ENCODE results near the gene KDM4B. TPM values are rescaled to one million over a fixed set of nuclear protein-coding genes. Genes with fewer than 3 reads are reported as not detected.
"Not testable (repeated sequence)": the region's sequence is repeated elsewhere in the genome, so short reads cannot be mapped to it uniquely, and the experiment has no call there.

Gene KDM4B
- total and polyA plus RNA-seq, 5 donors: 18.8 to 37.5 (median 26.6) TPM

- DNase-seq (no peak), ATAC-seq (no peak)
- intact Hi-C loops (cut with DNase I): no loop called here
- Histone ChIP-seq H3K4me3 (ENCODE audit: low read length) (no peak overlapping the region), H3K4me1 (ENCODE audit: control insufficient read depth, insufficient read depth, low read length) (no peaks in the 10 kb centered on the region), H3K27me3 (ENCODE audit: control insufficient read depth, insufficient read depth) (no peaks in the 10 kb centered on the region), H3K27ac (ENCODE audit: low read length) (no peak overlapping the region), H3K9me3 (ENCODE audit: control insufficient read depth, low read length) (no peaks in the 10 kb centered on the region)
- 48% methylated on average over 19 of the region's 19 CpGs for WGBS
These were observed 219.8 kb downstream of the KDM4B start for GRCh38 chr19:5188548-5189317.

DNA sequence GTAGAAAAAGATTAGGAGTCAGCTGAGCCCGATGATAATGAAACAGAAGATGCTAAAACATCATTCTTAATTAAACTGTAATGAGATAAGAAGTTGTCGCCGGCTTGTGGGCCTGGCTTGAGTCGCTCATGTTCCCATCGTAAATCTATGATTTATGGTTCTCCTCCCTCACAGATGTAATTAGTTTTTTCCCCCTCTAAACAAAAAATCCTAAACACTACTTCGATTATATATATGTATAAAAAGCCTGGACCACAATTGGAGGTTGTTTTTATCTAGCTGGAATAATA, 220.3 kb downstream of the KDM4B start:
- no peak for ATAC-seq
- no peaks in the 10 kb centered on the region for H3K27me3 ChIP-seq (ENCODE audit: control insufficient read depth, insufficient read depth)
- intact Hi-C loops (cut with DNase I): no loop called here

DNA sequence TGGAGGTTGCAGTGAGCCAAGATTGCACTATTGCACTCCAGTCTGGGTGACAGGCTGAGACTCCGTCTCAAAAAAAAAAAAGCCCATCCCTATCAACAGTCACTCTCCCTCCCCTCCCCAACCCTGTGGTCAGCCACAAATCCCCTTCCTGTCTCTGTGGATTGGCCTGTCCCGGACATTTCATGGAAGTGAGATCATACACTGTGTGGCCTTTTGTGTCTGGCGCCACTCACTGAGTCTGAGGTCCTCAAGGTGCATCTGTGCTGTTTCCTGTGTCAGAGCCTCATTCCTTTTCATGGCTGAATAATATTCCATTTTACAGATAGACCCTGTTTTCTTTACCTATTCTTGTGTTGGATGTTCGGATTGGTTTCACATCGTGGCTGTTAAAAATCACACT, 222.2 kb downstream of the KDM4B start:
- Histone ChIP-seq H3K27ac (ENCODE audit: low read length) (no peak overlapping the region), H3K27me3 (ENCODE audit: control insufficient read depth, insufficient read depth) (no peaks in the 10 kb centered on the region), H3K4me1 (ENCODE audit: control insufficient read depth, insufficient read depth, low read length) (no peaks in the 10 kb centered on the region), H3K4me3 (ENCODE audit: low read length) (no peak overlapping the region), H3K9me3 (ENCODE audit: control insufficient read depth, low read length) (no peaks in the 10 kb centered on the region)
- 76% methylated on average over 5 of the region's 5 CpGs for WGBS
- DNase-seq (no peak), ATAC-seq (no peak)
- intact Hi-C loops (cut with DNase I): no loop called here

More for the DNA sequence above, 220.3 kb downstream of the KDM4B start:
- no peak overlapping the region for H3K4me3 ChIP-seq (ENCODE audit: low read length)
- no peaks in the 10 kb centered on the region for H3K9me3 ChIP-seq (ENCODE audit: control insufficient read depth, low read length)
- 32% methylated on average over 6 of the region's 6 CpGs for WGBS
- H3K4me1 ChIP-seq (ENCODE audit: control insufficient read depth, insufficient read depth, low read length): no peaks in the 10 kb centered on the region
- H3K27ac ChIP-seq (ENCODE audit: low read length): no peak overlapping the region
- DNase-seq: no peak

GRCh38 chr19:5192568-5192967, 223.7 kb downstream of the KDM4B start:
- DNase-seq (no peak), ATAC-seq (no peak)
- 87% methylated on average over 5 of the region's 5 CpGs for WGBS
- Histone ChIP-seq H3K4me1 (ENCODE audit: control insufficient read depth, insufficient read depth, low read length) (no peaks in the 10 kb centered on the region), H3K4me3 (ENCODE audit: low read length) (no peak overlapping the region), H3K9me3 (ENCODE audit: control insufficient read depth, low read length) (no peaks in the 10 kb centered on the region), H3K27ac (ENCODE audit: low read length) (no peak overlapping the region), H3K27me3 (ENCODE audit: control insufficient read depth, insufficient read depth) (no peaks in the 10 kb centered on the region)
- intact Hi-C loops (cut with DNase I): no loop called here

DNA sequence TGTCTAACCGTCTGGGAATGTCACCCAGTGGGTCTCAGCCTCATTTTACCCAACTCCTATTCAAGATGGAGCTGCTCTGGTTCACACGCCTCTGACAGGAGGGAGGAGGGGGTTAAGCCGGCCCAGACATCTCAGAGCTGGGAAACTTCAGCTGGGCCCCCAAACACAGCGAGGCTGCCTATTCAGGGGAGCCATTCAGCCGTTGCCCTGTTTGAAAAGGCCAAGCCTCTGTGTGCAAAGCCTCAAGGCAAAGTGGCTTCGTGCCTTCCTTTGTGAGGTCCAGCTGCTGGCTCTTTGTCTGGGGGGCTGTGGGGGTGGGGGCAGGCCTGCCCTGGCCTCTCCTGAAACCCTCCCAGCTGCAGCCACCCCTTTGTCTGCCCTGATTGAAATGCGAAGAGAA, 224.3 kb downstream of the KDM4B start:
- intact Hi-C loops (cut with DNase I): no loop called here
- no peak overlapping the region for H3K4me3 ChIP-seq (ENCODE audit: low read length)
- no peak overlapping the region for H3K27ac ChIP-seq (ENCODE audit: low read length)
- WGBS: 63% methylated on average over 7 of the region's 7 CpGs
- H3K27me3 ChIP-seq (ENCODE audit: control insufficient read depth, insufficient read depth): no peaks in the 10 kb centered on the region
- no peaks in the 10 kb centered on the region for H3K9me3 ChIP-seq (ENCODE audit: control insufficient read depth, low read length)
- ATAC-seq: no peak
- no peak for DNase-seq
- no peaks in the 10 kb centered on the region for H3K4me1 ChIP-seq (ENCODE audit: control insufficient read depth, insufficient read depth, low read length)

DNA sequence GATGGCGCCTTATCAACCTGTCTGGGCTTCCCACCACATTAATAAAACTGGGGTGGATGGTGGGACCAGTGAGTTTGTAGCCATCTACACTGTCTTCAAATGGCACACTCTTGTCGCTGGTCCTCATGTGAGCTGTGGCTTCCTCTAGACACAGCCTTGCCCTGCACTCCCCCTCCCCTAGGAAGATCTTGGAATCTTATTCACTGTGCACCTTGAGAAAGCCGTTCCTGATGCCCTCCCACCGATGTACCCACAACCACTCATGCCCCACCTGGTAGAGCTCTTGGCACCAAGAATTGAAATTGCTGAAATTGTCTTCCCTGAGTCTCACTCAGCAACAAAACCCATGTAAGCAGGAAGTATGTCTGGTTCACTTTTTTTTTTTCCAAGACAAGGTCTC, 225.7 kb downstream of the KDM4B start:
- Histone ChIP-seq H3K4me3 (ENCODE audit: low read length) (no peak overlapping the region), H3K9me3 (ENCODE audit: control insufficient read depth, low read length) (no peaks in the 10 kb centered on the region), H3K27ac (ENCODE audit: low read length) (no peak overlapping the region), H3K27me3 (ENCODE audit: control insufficient read depth, insufficient read depth) (no peaks in the 10 kb centered on the region), H3K4me1 (ENCODE audit: control insufficient read depth, insufficient read depth, low read length) (no peaks in the 10 kb centered on the region)
- WGBS: 94% methylated on average over 4 of the region's 4 CpGs
- ATAC-seq (no peak), DNase-seq (no peak)
- intact Hi-C loops (cut with DNase I): no loop called here

DNA sequence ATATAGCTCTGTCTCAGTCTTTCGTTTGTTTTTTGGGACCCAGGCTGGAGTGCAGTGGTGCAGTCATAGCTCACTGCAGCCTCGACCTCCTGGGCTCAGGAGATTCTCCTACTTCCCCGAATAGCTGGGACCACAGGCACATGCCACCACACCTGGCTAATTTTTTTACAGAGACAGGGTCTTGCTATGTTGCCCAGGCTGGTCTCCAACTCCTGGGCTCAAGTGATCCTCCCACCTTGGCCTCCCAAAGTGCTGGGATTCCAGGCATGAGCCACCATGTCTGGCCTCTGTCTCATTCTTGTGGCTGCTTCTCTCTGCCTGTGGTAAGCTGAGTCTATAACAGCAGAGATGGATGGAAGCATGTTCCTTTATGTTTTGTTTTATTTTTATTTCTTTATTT, 226.7 kb downstream of the KDM4B start:
- H3K27ac ChIP-seq (ENCODE audit: low read length); DNase-seq; intact Hi-C loops (cut with DNase I); H3K4me3 ChIP-seq (ENCODE audit: low read length); H3K27me3 ChIP-seq (ENCODE audit: control insufficient read depth, insufficient read depth); ATAC-seq; H3K9me3 ChIP-seq (ENCODE audit: control insufficient read depth, low read length); H3K4me1 ChIP-seq (ENCODE audit: control insufficient read depth, insufficient read depth, low read length): not testable (repeated sequence)
- WGBS: 77% methylated on average over 3 of the region's 3 CpGs

GRCh38 chr19:5196832-5197231, 227.9 kb downstream of the KDM4B start:
- ATAC-seq (no peak), DNase-seq (no peak)
- Histone ChIP-seq H3K4me1 (ENCODE audit: control insufficient read depth, insufficient read depth, low read length) (no peaks in the 10 kb centered on the region), H3K4me3 (ENCODE audit: low read length) (no peak overlapping the region), H3K27me3 (ENCODE audit: control insufficient read depth, insufficient read depth) (no peaks in the 10 kb centered on the region), H3K9me3 (ENCODE audit: control insufficient read depth, low read length) (no peaks in the 10 kb centered on the region), H3K27ac (ENCODE audit: low read length) (no peak overlapping the region)
- intact Hi-C loops (cut with DNase I): no loop called here
- WGBS: 97% methylated on average over 5 of the region's 5 CpGs

DNA sequence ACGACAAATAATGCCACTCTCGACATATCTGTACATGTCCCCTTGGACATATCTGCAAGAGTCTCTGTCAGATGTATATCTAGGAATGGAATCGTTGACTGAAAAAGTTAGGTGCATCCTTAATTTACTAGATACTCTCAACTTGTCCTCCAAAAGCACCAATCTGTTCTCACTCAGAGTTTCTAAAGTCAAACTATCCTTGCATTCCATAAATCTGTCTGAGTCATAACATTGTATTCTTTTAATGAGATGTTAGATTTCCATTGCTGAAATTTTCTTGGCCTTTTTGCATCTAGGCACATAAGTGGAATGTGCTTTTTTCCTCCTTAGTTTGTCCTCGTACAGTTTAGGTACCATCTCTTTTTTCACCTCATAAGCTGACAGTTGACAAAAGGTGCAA, 231.9 kb downstream of the KDM4B start:
- DNase-seq (no peak), ATAC-seq (no peak)
- Histone ChIP-seq H3K4me3 (ENCODE audit: low read length) (no peak overlapping the region), H3K27me3 (ENCODE audit: control insufficient read depth, insufficient read depth) (no peaks in the 10 kb centered on the region), H3K4me1 (ENCODE audit: control insufficient read depth, insufficient read depth, low read length) (no peaks in the 10 kb centered on the region), H3K9me3 (ENCODE audit: control insufficient read depth, low read length) (no peaks in the 10 kb centered on the region), H3K27ac (ENCODE audit: low read length) (no peak overlapping the region)
- intact Hi-C loops (cut with DNase I): no loop called here
- 93% methylated on average over 4 of the region's 4 CpGs for WGBS

DNA sequence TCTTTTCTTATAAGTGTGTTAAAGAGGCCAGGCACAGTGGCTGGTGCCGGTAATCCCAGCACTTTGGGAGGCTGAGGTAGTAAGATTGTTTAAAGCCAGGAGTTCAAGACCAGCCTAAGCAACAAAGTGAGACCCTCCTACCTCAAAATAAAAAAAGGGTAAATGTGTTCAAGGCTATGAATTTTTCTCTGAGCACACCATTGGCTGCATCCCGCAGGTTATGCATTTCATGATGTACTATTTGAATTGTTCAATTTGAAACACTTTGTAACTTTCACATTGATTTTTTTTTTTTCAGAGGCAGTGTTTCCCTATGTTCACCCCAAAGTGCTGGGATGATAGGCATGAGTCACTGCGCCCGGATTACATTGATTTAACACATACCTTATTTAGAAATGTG, 233.6 kb downstream of the KDM4B start:
- H3K27me3 ChIP-seq (ENCODE audit: control insufficient read depth, insufficient read depth): no peaks in the 10 kb centered on the region
- H3K9me3 ChIP-seq (ENCODE audit: control insufficient read depth, low read length): no peaks in the 10 kb centered on the region
- H3K4me3 ChIP-seq (ENCODE audit: low read length): no peak overlapping the region
- WGBS: 96% methylated on average over 4 of the region's 4 CpGs
- H3K4me1 ChIP-seq (ENCODE audit: control insufficient read depth, insufficient read depth, low read length): no peaks in the 10 kb centered on the region
- no peak overlapping the region for H3K27ac ChIP-seq (ENCODE audit: low read length)
- ATAC-seq (no peak), DNase-seq (no peak)
- intact Hi-C loops (cut with DNase I): no loop called here
